Endodermal cell (in vitro differentiated cells): ENCODE results near the gene SOCS6. TPM values are rescaled to one million over a fixed set of nuclear protein-coding genes. Genes with fewer than 3 reads are reported as not detected.
A peak's percentile ranks its signal among the peaks of the same experiment; 100 is the strongest.

Source experiments
- DNase-seq: peaks from one replicate; pipeline ENCODE4 v3.0.0-alpha.2; 2017
- H3K27ac ChIP-seq: 2 replicates; pipeline ENCODE4 v1.5.1; 2013; ENCODE audit warnings: mild to moderate bottlenecking, low read depth, low read length, moderate library complexity
- H3K27me3 ChIP-seq: 2 replicates; pipeline ENCODE4 v1.6.1; 2013; ENCODE audit warnings: mild to moderate bottlenecking, low read length, moderate library complexity; ENCODE audit not compliant: insufficient read depth, control insufficient read depth, poor library complexity, severe bottlenecking
- H3K36me3 ChIP-seq: 2 replicates; pipeline ENCODE4 v1.7.0; 2013; ENCODE audit warnings: mild to moderate bottlenecking, low read length, moderate library complexity; ENCODE audit not compliant: control insufficient read depth, insufficient read depth
- H3K4me1 ChIP-seq: one replicate; pipeline ENCODE4 v1.7.0; 2013; ENCODE audit warnings: low read length; ENCODE audit not compliant: control insufficient read depth, insufficient read depth
- H3K4me3 ChIP-seq: 2 replicates; pipeline ENCODE4 v1.5.1; 2013; ENCODE audit warnings: mild to moderate bottlenecking, low read length, moderate library complexity
- H3K9ac ChIP-seq: 2 replicates; pipeline ENCODE4 v1.6.1; 2013; ENCODE audit warnings: mild to moderate bottlenecking, low read length, moderate library complexity; ENCODE audit not compliant: poor library complexity, severe bottlenecking; ENCODE audit errors: extremely low read depth
- H3K9me3 ChIP-seq: 2 replicates; pipeline ENCODE4 v1.6.1; 2013; ENCODE audit warnings: mild to moderate bottlenecking, low read length, moderate library complexity; ENCODE audit not compliant: control insufficient read depth
- H3K27ac Mint-ChIP-seq: 2 replicates; pipeline ENCODE4 v1.8.0; 2020; ENCODE audit warnings: mixed read lengths
- H3K27me3 Mint-ChIP-seq: 2 replicates; pipeline ENCODE4 v1.8.0; 2021; ENCODE audit warnings: mild to moderate bottlenecking, mixed read lengths; ENCODE audit not compliant: insufficient read depth
- H3K36me3 Mint-ChIP-seq: 2 replicates; pipeline ENCODE4 v1.8.0; 2020; ENCODE audit warnings: low read depth, mixed read lengths
- H3K4me1 Mint-ChIP-seq: 2 replicates; pipeline ENCODE4 v1.8.0; 2020; ENCODE audit warnings: mixed read lengths
- H3K4me3 Mint-ChIP-seq: 2 replicates; pipeline ENCODE4 v1.8.0; 2020; ENCODE audit warnings: mild to moderate bottlenecking, moderate library complexity, mixed read lengths
- H3K9me3 Mint-ChIP-seq: 2 replicates; pipeline ENCODE4 v1.8.0; 2020; ENCODE audit warnings: mild to moderate bottlenecking, mixed read lengths
- WGBS, 2 experiments: methylation state at CpG; one replicate each; pipeline versions ENCODE4 v1.1.5 to v1.1.7; 2013; ENCODE audit warnings: missing lambda C conversion rate in 2 of 2, mixed read lengths in 1 of 2; ENCODE audit not compliant: insufficient coverage in 1 of 2, insufficient read length in 1 of 2; 5-methylcytosine and 5-hydroxymethylcytosine counted together
- total RNA-seq, 2 donors: library from RNA; stranded (reverse); fragmentation: NEBNext Ultra II Directional in 1 of 2; extraction: Animal tissue kit (Norgen Biotek cat#: 25700) in 1 of 2; gene quantifications; 2 replicates in 1 of 2; 3 replicates in 1 of 2; pipeline ENCODE4 v1.2.1, GENCODE V29; 2021
- TF ChIP-seq, protein P1 (sequence below): fragments of 200-600 bp; sonication (generic); conservative IDR thresholded peaks from 2 replicates; pipeline ENCODE4 v1.5.0; 2021; ENCODE audit warnings: antibody characterized with exemption, mild to moderate bottlenecking

Gene SOCS6
- total RNA-seq, 2 donors from 2014 or later = 28.2 to 30.0 TPM

- Histone ChIP-seq H3K36me3 (no peaks in the 10 kb centered on the region), H3K9ac (no peak overlapping the region), H3K4me1 (peaks cover 11% of the 10 kb centered on the region), H3K9me3 (no peaks in the 10 kb centered on the region), H3K27me3 (no peaks in the 10 kb centered on the region), H3K27ac (no peak overlapping the region), H3K4me3 (no peak overlapping the region)
- 76 to 79% methylated on average over 4 to 5 of the region's 5 CpGs for WGBS, 2 experiments
- TF ChIP-seq, protein P1, sequence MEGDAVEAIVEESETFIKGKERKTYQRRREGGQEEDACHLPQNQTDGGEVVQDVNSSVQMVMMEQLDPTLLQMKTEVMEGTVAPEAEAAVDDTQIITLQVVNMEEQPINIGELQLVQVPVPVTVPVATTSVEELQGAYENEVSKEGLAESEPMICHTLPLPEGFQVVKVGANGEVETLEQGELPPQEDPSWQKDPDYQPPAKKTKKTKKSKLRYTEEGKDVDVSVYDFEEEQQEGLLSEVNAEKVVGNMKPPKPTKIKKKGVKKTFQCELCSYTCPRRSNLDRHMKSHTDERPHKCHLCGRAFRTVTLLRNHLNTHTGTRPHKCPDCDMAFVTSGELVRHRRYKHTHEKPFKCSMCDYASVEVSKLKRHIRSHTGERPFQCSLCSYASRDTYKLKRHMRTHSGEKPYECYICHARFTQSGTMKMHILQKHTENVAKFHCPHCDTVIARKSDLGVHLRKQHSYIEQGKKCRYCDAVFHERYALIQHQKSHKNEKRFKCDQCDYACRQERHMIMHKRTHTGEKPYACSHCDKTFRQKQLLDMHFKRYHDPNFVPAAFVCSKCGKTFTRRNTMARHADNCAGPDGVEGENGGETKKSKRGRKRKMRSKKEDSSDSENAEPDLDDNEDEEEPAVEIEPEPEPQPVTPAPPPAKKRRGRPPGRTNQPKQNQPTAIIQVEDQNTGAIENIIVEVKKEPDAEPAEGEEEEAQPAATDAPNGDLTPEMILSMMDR = no peak
- peaks cover 3% of the 10 kb centered on the region for H3K27me3 Mint-ChIP-seq
- H3K27ac Mint-ChIP-seq = peak overlapping the region; percentile 13
- H3K36me3 Mint-ChIP-seq = no peaks in the 10 kb centered on the region
- DNase-seq = no peak
- no peak overlapping the region for H3K4me3 Mint-ChIP-seq
- H3K4me1 Mint-ChIP-seq = peaks cover 39% of the 10 kb centered on the region
- peaks cover 3% of the 10 kb centered on the region for H3K9me3 Mint-ChIP-seq
These were observed 84.2 kb downstream of the SOCS6 start for GRCh38 chr18:70373042-70373519.

- DNase-seq = no peak
- no peaks in the 10 kb centered on the region for H3K36me3 ChIP-seq
- no peak overlapping the region for H3K4me3 ChIP-seq
- Mint-ChIP-seq H3K27ac (no peak overlapping the region), H3K4me3 (no peak overlapping the region), H3K36me3 (no peaks in the 10 kb centered on the region), H3K9me3 (peaks cover 3% of the 10 kb centered on the region), H3K27me3 (peaks cover 3% of the 10 kb centered on the region), H3K4me1 (peaks cover 39% of the 10 kb centered on the region)
- H3K9ac ChIP-seq = no peak overlapping the region
- no peak overlapping the region for H3K27ac ChIP-seq
- no peaks in the 10 kb centered on the region for H3K27me3 ChIP-seq
- WGBS, 2 experiments = 97 to 100% methylated on average over 1 to 2 of the region's 2 CpGs
- H3K9me3 ChIP-seq = no peaks in the 10 kb centered on the region
- H3K4me1 ChIP-seq = peaks cover 13% of the 10 kb centered on the region
- TF ChIP-seq, protein P1 = no peak
These were observed 85.3 kb downstream of the SOCS6 start for GRCh38 chr18:70374154-70374553.

GRCh38 chr18:70376137-70376913 lies 87.5 kb downstream of the SOCS6 start:
- no peak overlapping the region for H3K27ac Mint-ChIP-seq
- no peak for DNase-seq
- no peaks in the 10 kb centered on the region for H3K36me3 ChIP-seq
- no peak overlapping the region for H3K4me3 Mint-ChIP-seq
- peaks cover 13% of the 10 kb centered on the region for H3K4me1 ChIP-seq
- WGBS, 2 experiments = 92 to 95% methylated on average over 14 of the region's 15 CpGs
- H3K4me1 Mint-ChIP-seq = peaks cover 41% of the 10 kb centered on the region
- TF ChIP-seq, protein P1 = no peak
- H3K4me3 ChIP-seq = no peak overlapping the region
- H3K27me3 ChIP-seq = no peaks in the 10 kb centered on the region
- H3K9me3 ChIP-seq = no peaks in the 10 kb centered on the region
- H3K9me3 Mint-ChIP-seq = peaks cover 3% of the 10 kb centered on the region
- no peaks in the 10 kb centered on the region for H3K36me3 Mint-ChIP-seq
- no peaks in the 10 kb centered on the region for H3K27me3 Mint-ChIP-seq
- H3K9ac ChIP-seq = no peak overlapping the region
- no peak overlapping the region for H3K27ac ChIP-seq
